GM12878 (cell line): ENCODE results near the gene PALLD. TPM values are rescaled to one million over a fixed set of nuclear protein-coding genes. Genes with fewer than 3 reads are reported as not detected.

ENCODE experiments used
- ATAC-seq: fragments of 200-7000 bp; cut with Tn5 transposase; 3 replicates; pipeline ENCODE4 v1.9.1; 2020; ENCODE audit warnings: mild to moderate bottlenecking, moderate library complexity
- BruUV-seq: library from RNA; stranded (reverse); fragments of 400-500 nt; replicated peaks from 2 replicates; lab custom pipeline; 2021; lab: Mats Ljungman, UMichigan
- CTCF ChIA-PET: fragments of 300-600 bp; sonication (Branson Sonifier 250); formaldehyde crosslinking; extraction: SDS; loops from one replicate; lab custom pipeline; 2021; ENCODE audit warnings: inconsistent platforms; lab: Yijun Ruan, JAX
- POLR2A ChIA-PET: fragments of 350-600 bp; formaldehyde crosslinking; extraction: SDS; loops from one replicate; lab custom pipeline; 2021; ENCODE audit warnings: inconsistent platforms; lab: Charles Lee
- RAD21 ChIA-PET: fragments of 300-600 bp; sonication (Branson Sonifier 250); formaldehyde crosslinking; loops from one replicate; lab custom pipeline; 2023; ENCODE audit warnings: antibody characterized with exemption; ENCODE audit not compliant: unreplicated experiment; lab: Charles Lee
- SMC1A ChIA-PET: fragments of 300-600 bp; sonication (Branson Sonifier 250); formaldehyde crosslinking; loops from one replicate; lab custom pipeline; 2023; ENCODE audit not compliant: unreplicated experiment, uncharacterized antibody; lab: Charles Lee
- DNase-seq: peaks from one replicate; pipeline ENCODE4 v3.0.0-alpha.2; 2011; ENCODE audit warnings: low read depth, low spot score
- FAIRE-seq: peaks from 3 replicates; lab custom pipeline; 2011; peaks lifted over from hg19 to GRCh38; lab: Jason Lieb, UNC
- H2AFZ ChIP-seq: 2 replicates; pipeline ENCODE4 v1.6.0; 2011; ENCODE audit warnings: low read depth, low read length, control low read depth; ENCODE audit not compliant: control insufficient read depth
- H3K27ac ChIP-seq: 2 replicates; pipeline ENCODE4 v1.5.1; 2011; ENCODE audit warnings: control low read depth; ENCODE audit not compliant: control insufficient read depth, insufficient read depth
- H3K27me3 ChIP-seq, 2 experiments: replicated peaks in 1 of 2; 2 replicates each; pipeline versions ENCODE4 v1.6.0 to v1.6.1; 2011; ENCODE audit warnings: low read length in 1 of 2; ENCODE audit not compliant: control insufficient read depth in 2 of 2, insufficient read depth in 2 of 2
- H3K36me3 ChIP-seq, 2 experiments: 2 replicates each; pipeline ENCODE4 v1.5.1; 2011; ENCODE audit warnings: low read length in 1 of 2; ENCODE audit not compliant: control insufficient read depth in 2 of 2, insufficient read depth in 2 of 2
- H3K4me1 ChIP-seq: 2 replicates; pipeline ENCODE4 v1.6.1; 2011; ENCODE audit warnings: mild to moderate bottlenecking, low read length, moderate library complexity, mixed read lengths; ENCODE audit not compliant: control insufficient read depth, insufficient read depth
- H3K4me2 ChIP-seq: 2 replicates; pipeline ENCODE4 v1.6.0; 2011; ENCODE audit warnings: control low read depth; ENCODE audit not compliant: control insufficient read depth, insufficient read depth
- H3K4me3 ChIP-seq: fragments of 200-600 bp; sonication (generic); 2 replicates; pipeline ENCODE4 v1.5.1; 2016
- H3K79me2 ChIP-seq: 2 replicates; pipeline ENCODE4 v1.6.0; 2011; ENCODE audit warnings: low read length; ENCODE audit not compliant: control insufficient read depth, insufficient read depth
- H3K9ac ChIP-seq: 2 replicates; pipeline ENCODE4 v1.8.0; 2011; ENCODE audit warnings: low read length, control low read depth, mixed read lengths; ENCODE audit not compliant: control insufficient read depth, insufficient read depth
- H3K9me3 ChIP-seq: replicated peaks from 3 replicates; pipeline ENCODE4 v1.5.1; 2011; ENCODE audit warnings: mild to moderate bottlenecking, low read length; ENCODE audit not compliant: control insufficient read depth, insufficient read depth
- H4K20me1 ChIP-seq: 2 replicates; pipeline ENCODE4 v1.6.0; 2011; ENCODE audit not compliant: control insufficient read depth, insufficient read depth
- CREB1 ChIP-seq: IDR thresholded peaks from 2 replicates; pipeline ENCODE4 v1.6.1; 2012; ENCODE audit warnings: low read depth, mild to moderate bottlenecking, inconsistent platforms
- KLF5 ChIP-seq: fragments of 450-650 bp; IDR thresholded peaks from 2 replicates; pipeline ENCODE4 v1.6.1; 2014; ENCODE audit warnings: mild to moderate bottlenecking; ENCODE audit not compliant: partially characterized antibody
- NKRF ChIP-seq: fragments of 450-650 bp; conservative IDR thresholded peaks from 2 replicates; pipeline ENCODE4 v1.6.1; 2017; ENCODE audit warnings: mild to moderate bottlenecking, moderate library complexity
- RAD21 ChIP-seq: IDR thresholded peaks from 2 replicates; pipeline ENCODE4 v1.6.1; 2011; ENCODE audit warnings: mild to moderate bottlenecking, low read depth, low read length, moderate library complexity; ENCODE audit not compliant: insufficient read depth
- SMC3 ChIP-seq: IDR thresholded peaks from 2 replicates; pipeline ENCODE4 v1.6.1; 2011; ENCODE audit warnings: low read length, improper control_type of control experiment, borderline replicate concordance
- ZNF207 ChIP-seq: fragments of 450-650 bp; IDR thresholded peaks from 2 replicates; pipeline ENCODE4 v1.6.1; 2014; ENCODE audit warnings: antibody characterized with exemption, mild to moderate bottlenecking, borderline replicate concordance
- WGBS: methylation state at CpG from one replicate; pipeline ENCODE4 v1.1.6; 2016; ENCODE audit warnings: low lambda C conversion rate; ENCODE audit not compliant: insufficient replicate concordance, insufficient coverage; ENCODE audit errors: missing lambda C conversion rate; 5-methylcytosine and 5-hydroxymethylcytosine counted together
- in situ Hi-C: fragments of 300-500 bp; cut with MboI; formaldehyde crosslinking; loops from 9 replicates; pipeline ENCODE4 v1.14.3; 2018; ENCODE audit warnings: mixed read lengths
- intact Hi-C: fragments of 100-400 bp; cut with micrococcal nuclease; formaldehyde crosslinking; loops from one replicate; pipeline ENCODE4 v1.14.2; 2022; ENCODE audit not compliant: unreplicated experiment
- polyA plus RNA-seq, 11 experiments: library from polyadenylated mRNA; depleted of rRNA in 4 of 11; unstranded in 6 of 11; stranded (reverse) in 5 of 11; fragments of >200 nt; fragmentation: Nextera tagmentation in 4 of 11; fragmentation: Illumina TruSeq in 1 of 11; extraction: Ambion mirVana in 4 of 11; extraction: Trizol in 1 of 11; gene quantifications; 1 replicate in 1 of 11; 2 replicates in 10 of 11; pipeline versions ENCODE4 v1.2.1 to v1.2.3, GENCODE V29; 2011 to 2016; ENCODE audit warnings: inconsistent platforms in 2 of 11, missing spikeins in 2 of 11, low read depth in 1 of 11
- total RNA-seq, 4 experiments: library from RNA; depleted of rRNA in 3 of 4; stranded (reverse); fragments of >200 nt in 3 of 4; fragmentation: Illumina TruSeq in 1 of 4; extraction: Trizol in 1 of 4; gene quantifications; 2 replicates each; pipeline versions ENCODE4 v1.2.1 to v1.2.3, GENCODE V29; 2013 to 2021

PALLD gene
- total and polyA plus RNA-seq, 10 of the 15 experiments (the other 5 are each of a cell fraction or from before 2014, with no cell fraction given): 1.0 to 7.7 (median 1.7) TPM

- no peak for TF ChIP-seq NKRF
These were observed 294.5 kb downstream of the PALLD start (continued) for GRCh38 chr4:168791376-168791775.

DNA sequence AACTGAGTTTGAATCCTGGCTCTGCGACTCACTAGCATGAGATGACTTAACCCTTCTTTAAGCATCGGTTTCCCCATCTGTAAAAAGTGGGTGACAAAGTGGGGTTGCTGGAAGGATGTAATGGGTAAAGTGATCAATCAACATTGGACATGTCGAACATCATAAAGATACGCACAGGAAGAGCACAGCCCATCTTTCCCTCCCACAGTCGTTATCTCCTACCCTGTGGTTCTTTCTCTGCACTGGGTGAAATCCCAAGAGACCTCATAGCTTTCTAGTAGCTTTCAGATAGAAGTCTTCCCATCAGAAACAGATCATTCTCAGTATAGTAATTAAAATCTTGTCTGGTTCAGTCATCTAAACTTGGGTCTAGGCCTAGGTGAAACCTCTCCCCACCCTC lies 296.7 kb downstream of the PALLD start:
- Histone ChIP-seq H3K9ac (no peak overlapping the region), H3K4me3 (no peak overlapping the region), H3K4me2 (no peak overlapping the region), H3K9me3 (no peaks in the 10 kb centered on the region), H4K20me1 (no peaks in the 10 kb centered on the region), H3K4me1 (no peaks in the 10 kb centered on the region), H3K27me3 (no peaks in the 10 kb centered on the region; a peak in 1 of 4 replicates), H2AFZ (no peak overlapping the region), H3K79me2 (no peaks in the 10 kb centered on the region), H3K27ac (no peak overlapping the region), H3K36me3 (no peaks in the 10 kb centered on the region)
- RAD21 ChIA-PET: no interaction called here
- intact Hi-C loops: no loop called here
- BruUV-seq: no TSS peak
- ATAC-seq (no peak), DNase-seq (no peak), FAIRE-seq (no peak)
- POLR2A ChIA-PET: no interaction called here
- CTCF ChIA-PET: no interaction called here
- SMC1A ChIA-PET: no interaction called here
- WGBS: 57% methylated on average over 5 of the region's 5 CpGs
- TF ChIP-seq ZNF207 (no peak), KLF5 (no peak), RAD21 (no peak), SMC3 (no peak), CREB1 (no peak)
- TF ChIP-seq, all 136 proteins: peak for 0
- in situ Hi-C loops: no loop called here
